GM06990 (cell line): ENCODE results near the gene MAGEA1.

Experiments used
- DNase-seq: peaks from one replicate; pipeline ENCODE4 v3.0.0-alpha.2; 2011; ENCODE audit not compliant: insufficient read length; ENCODE audit errors: extremely low read depth
- H3K27me3 ChIP-seq: replicated peaks from 2 replicates; pipeline ENCODE4 v1.6.0; 2011; ENCODE audit warnings: low read length; ENCODE audit not compliant: control insufficient read depth, insufficient read depth
- H3K36me3 ChIP-seq: 2 replicates; pipeline ENCODE4 v1.5.1; 2011; ENCODE audit warnings: low read length; ENCODE audit not compliant: control insufficient read depth, insufficient read depth
- H3K4me3 ChIP-seq: replicated peaks from 2 replicates; pipeline ENCODE4 v1.5.1; 2011; ENCODE audit warnings: low read depth, mild to moderate bottlenecking, control low read depth, low read length
- TF ChIP-seq, protein P1 (sequence below): IDR thresholded peaks from 2 replicates; pipeline ENCODE4 v1.5.1; 2011; ENCODE audit warnings: low read length, control low read depth, mild to moderate bottlenecking, inconsistent platforms; ENCODE audit not compliant: insufficient read depth, poor library complexity, severe bottlenecking

MAGEA1 gene

DNA sequence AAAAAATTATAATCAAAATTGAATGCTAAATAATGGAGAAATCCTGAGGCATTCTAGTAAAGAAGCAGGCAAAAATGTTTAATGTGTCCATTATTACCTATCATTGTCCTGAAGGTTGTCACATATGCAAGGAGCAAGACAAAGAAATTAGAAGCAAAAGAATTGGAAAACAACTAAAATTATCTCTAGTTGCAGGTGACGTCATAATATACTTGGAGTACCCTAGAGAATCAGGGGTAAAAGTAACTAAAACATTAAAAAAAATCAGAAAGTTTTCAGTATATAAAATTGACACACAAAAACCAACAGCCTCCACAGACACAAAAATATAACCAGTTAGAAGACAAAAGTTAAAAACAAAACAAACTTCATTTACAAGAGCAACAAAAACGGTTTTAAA is 21.4 kb downstream of the MAGEA1 start:
- TF ChIP-seq, protein P1, sequence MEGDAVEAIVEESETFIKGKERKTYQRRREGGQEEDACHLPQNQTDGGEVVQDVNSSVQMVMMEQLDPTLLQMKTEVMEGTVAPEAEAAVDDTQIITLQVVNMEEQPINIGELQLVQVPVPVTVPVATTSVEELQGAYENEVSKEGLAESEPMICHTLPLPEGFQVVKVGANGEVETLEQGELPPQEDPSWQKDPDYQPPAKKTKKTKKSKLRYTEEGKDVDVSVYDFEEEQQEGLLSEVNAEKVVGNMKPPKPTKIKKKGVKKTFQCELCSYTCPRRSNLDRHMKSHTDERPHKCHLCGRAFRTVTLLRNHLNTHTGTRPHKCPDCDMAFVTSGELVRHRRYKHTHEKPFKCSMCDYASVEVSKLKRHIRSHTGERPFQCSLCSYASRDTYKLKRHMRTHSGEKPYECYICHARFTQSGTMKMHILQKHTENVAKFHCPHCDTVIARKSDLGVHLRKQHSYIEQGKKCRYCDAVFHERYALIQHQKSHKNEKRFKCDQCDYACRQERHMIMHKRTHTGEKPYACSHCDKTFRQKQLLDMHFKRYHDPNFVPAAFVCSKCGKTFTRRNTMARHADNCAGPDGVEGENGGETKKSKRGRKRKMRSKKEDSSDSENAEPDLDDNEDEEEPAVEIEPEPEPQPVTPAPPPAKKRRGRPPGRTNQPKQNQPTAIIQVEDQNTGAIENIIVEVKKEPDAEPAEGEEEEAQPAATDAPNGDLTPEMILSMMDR: no peak
- Histone ChIP-seq H3K36me3 (no peaks in the 10 kb centered on the region), H3K4me3 (no peak overlapping the region), H3K27me3 (no peaks in the 10 kb centered on the region)
- DNase-seq: no peak

DNA sequence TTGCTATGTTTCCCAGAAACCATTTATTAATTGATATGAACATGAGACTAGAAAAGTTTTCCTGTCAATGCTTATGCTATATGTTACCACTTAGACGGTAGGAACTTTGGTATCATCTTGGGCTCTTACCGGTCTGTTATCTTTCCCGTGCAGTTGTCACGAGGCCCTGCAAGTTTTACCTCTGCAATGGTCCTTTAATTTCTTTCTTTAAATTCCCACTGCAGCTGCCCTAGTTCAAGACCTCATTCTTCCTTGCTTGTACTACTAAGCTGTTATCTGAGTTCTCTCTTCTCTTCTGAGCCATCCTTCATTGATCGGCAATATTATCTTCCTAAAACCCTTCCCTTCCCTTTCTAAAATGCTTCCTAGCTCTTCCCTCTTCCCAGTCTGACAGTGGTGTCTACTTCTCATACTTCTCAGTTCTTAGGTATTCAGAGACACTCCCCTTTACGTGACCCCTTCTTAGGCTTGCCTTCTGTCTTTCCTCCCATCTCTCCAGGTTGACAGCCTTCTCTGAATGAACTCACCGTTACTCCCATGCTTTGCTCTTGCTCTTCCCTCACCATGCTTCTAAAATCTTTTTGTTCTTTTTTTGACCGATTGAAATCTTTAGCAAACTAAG is 27.5 kb downstream of the MAGEA1 start:
- TF ChIP-seq, protein P1: no peak
- H3K4me3 ChIP-seq: no peak overlapping the region
- H3K36me3 ChIP-seq: no peaks in the 10 kb centered on the region
- H3K27me3 ChIP-seq: no peaks in the 10 kb centered on the region
- no peak for DNase-seq

DNA sequence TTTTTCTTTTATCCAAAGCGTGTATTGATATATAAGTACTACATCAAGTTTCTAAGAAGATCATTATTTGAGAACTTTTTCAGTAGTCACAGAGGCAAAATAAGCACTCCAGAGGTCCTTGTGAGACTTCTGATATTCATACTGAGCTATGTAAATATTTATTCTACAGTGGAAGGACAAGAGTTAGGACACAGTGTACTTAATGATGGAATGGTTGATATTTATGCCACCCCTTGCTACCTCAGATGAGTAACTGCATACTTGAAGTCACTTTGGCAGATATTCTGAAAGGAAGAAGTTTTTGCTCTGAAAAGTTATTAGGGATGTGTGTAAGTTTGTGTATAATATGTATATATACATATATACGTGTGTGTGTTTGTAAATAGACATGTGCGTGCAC is 30.3 kb downstream of the MAGEA1 start:
- TF ChIP-seq, protein P1: no peak
- Histone ChIP-seq H3K27me3 (no peaks in the 10 kb centered on the region), H3K36me3 (no peaks in the 10 kb centered on the region), H3K4me3 (no peak overlapping the region)
- DNase-seq: no peak

DNA sequence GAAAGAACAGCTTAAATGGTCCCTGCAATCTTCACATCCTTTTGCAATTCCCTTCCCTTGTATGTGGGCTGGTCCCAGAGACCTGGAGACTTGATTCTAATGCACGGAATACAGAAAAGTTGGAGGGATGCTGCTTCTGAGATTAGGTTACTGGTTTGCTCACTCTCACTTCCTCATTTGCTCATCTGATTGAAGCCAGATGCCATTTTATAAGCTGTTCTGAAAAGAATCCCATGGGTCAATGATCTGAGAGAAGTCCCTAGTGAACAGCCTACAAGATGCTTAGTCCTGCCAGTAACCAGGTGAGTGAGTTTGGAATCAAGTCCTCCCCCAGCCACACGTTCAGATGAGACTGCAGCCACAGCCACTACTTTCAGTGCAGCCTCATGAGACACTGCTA is 35.9 kb downstream of the MAGEA1 start:
- Histone ChIP-seq H3K27me3 (no peaks in the 10 kb centered on the region), H3K36me3 (no peaks in the 10 kb centered on the region), H3K4me3 (no peak overlapping the region)
- peak; percentile 4 for DNase-seq
- TF ChIP-seq, protein P1: no peak

DNA sequence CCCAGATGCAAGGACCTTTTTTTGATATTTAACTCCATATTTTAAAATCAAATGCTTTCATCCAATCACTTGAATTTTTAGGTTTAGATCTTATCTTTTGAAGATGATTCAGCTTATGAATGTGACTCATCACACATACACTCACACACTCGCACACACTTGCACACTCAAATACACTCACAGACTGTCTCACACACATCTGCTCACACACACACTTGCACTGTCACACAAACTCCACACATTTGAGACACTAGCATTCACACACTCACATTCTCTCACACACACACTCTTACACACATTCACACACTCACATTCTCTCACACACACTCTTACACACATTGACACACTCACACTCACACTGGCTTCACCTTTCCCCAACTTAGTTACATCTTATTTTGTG is 37.8 kb downstream of the MAGEA1 start:
- Histone ChIP-seq H3K36me3 (no peaks in the 10 kb centered on the region), H3K4me3 (no peak overlapping the region), H3K27me3 (no peaks in the 10 kb centered on the region)
- DNase-seq: no peak
- TF ChIP-seq, protein P1: no peak
